Measurements from ENCODE around the gene TMEM267.
"Not testable (repeated sequence)": the region's sequence is repeated elsewhere in the genome, so short reads cannot be mapped to it uniquely, and the experiment has no call there.

TMEM267 gene

GRCh38 chr5:43409809-43410271 lies 73.8 kb downstream of the TMEM267 start:
- no peak for DNase-seq (ENCODE audit: low spot score)

DNA sequence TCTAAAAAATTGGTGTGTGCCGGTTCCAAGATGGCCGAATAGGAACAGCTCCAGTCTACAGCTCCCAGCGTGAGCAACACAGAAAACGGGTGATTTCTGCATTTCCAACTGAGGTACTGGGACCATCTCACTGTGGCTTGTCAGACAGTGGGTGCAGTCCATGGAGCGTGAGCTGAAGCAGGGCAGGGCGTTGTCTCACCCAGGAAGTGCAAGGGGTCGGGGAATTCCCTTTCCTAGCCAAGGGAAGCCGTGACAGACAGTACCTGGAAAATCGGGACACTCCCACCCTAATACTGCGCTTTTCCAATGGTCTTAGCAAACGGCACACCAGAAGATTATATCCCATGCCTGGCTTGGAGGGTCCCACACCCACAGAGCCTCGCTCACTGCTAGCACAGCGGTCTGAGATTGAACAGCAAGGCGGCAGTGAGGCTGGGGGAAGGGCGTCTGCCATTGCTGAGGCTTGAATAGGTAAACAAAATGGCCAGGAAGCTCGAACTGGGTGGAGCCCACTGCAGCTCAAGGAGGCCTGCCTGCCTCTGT lies 81.1 kb downstream of the TMEM267 start:
- DNase-seq (ENCODE audit: low spot score): not testable (repeated sequence)

GRCh38 chr5:43401827-43402226 lies 81.8 kb downstream of the TMEM267 start:
- DNase-seq (ENCODE audit: low spot score): no peak

DNA sequence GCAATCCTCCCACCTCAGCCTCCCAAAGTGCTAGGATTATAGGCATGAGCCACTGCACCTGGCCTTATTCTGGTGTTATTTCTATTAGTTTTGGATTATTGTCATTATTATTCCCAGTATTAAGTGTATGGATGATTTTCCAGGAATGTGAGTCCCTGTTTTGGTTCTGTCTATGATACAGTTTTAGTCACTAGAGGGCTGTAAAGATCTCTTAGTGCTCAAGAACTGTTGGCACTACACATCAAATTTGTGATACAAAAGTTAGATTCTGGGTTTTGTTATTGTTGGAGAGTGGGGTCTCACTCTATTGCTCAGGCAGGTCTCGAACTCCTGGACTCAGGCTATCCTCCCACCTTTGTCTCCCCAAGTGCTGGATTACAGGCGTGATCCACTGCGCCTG lies 83.6 kb downstream of the TMEM267 start:
- no peak for DNase-seq (ENCODE audit: low spot score)

- peak; percentile 24 for DNase-seq (ENCODE audit: low spot score)
Observed at GRCh38 chr5:43396762-43397304, 86.8 kb downstream of the TMEM267 start.

All from COLO829 (cell line).